Ovary (tissue), 9 donors: ENCODE measurements around the gene ELAVL3. TPM values are rescaled to one million over a fixed set of nuclear protein-coding genes. Genes with fewer than 3 reads are reported as not detected.
A peak's percentile ranks its signal among the peaks of the same experiment; 100 is the strongest.

ENCODE experiments used
- DNase-seq, 5 donors: peaks; one replicate each; pipeline ENCODE4 v3.0.0-alpha.2; 2019 to 2020
- H3K27ac ChIP-seq, 2 donors: fragments of 200-600 bp; one replicate each; pipeline versions ENCODE4 v1.5.1 to v1.8.0; 2019 to 2022
- H3K27me3 ChIP-seq: fragments of 200-600 bp; one replicate; pipeline ENCODE4 v1.8.0; 2022
- H3K36me3 ChIP-seq: fragments of 200-600 bp; sonication (generic); one replicate; pipeline ENCODE4 v1.5.1; 2019
- H3K4me1 ChIP-seq: one replicate; pipeline ENCODE4 v1.8.1; 2013; ENCODE audit warnings: mild to moderate bottlenecking, moderate library complexity; ENCODE audit not compliant: insufficient read depth
- H3K4me3 ChIP-seq: fragments of 200-600 bp; sonication (generic); one replicate; pipeline ENCODE4 v1.5.1; 2017
- H3K9me3 ChIP-seq, 2 donors: fragments of 200-600 bp in 1 of 2; sonication (generic) in 1 of 2; one replicate each; pipeline versions ENCODE4 v1.5.1 to v1.8.1; 2013 to 2019; ENCODE audit warnings: mild to moderate bottlenecking in 1 of 2, moderate library complexity in 1 of 2
- CTCF ChIP-seq, 3 donors: fragments of 450-650 bp in 2 of 3; fragments of 200-600 bp in 1 of 3; IDR thresholded peaks; one replicate each; pipeline versions ENCODE4 v1.5.1 to v1.8.0; 2016 to 2022; ENCODE audit warnings: antibody characterized with exemption in 3 of 3, mild to moderate bottlenecking in 1 of 3
- EP300 ChIP-seq: sonication (generic); formaldehyde crosslinking; IDR thresholded peaks from one replicate; pipeline ENCODE4 v1.6.1; 2017; ENCODE audit warnings: antibody characterized with exemption
- POLR2A ChIP-seq: fragments of 450-650 bp; IDR thresholded peaks from one replicate; pipeline ENCODE4 v1.6.1; 2017; ENCODE audit warnings: antibody characterized with exemption, mild to moderate bottlenecking, moderate library complexity
- WGBS, 3 donors: extraction: QIAGEN DNeasy Blood & Tissue Kit in 1 of 3; methylation state at CpG; one replicate each; pipeline versions ENCODE4 v1.1.5 to v1.1.7; 2013 to 2017; 5-methylcytosine and 5-hydroxymethylcytosine counted together
- intact Hi-C, 4 donors: fragments of 100-400 bp; cut with DNase I; formaldehyde crosslinking; loops; one replicate each; pipeline versions ENCODE4 v1.11.0 to v1.15.1; 2022 to 2023
- polyA plus RNA-seq, 2 donors: library from polyadenylated mRNA; stranded (reverse); fragments of 200-250 nt in 1 of 2; fragments of 350-450 nt in 1 of 2; fragmentation: Illumina TruSeq in 1 of 2; extraction: RNeasy Lipid Tissue Mini Kit (QIAGEN cat#74804) in 1 of 2; gene quantifications; one replicate each; pipeline ENCODE4 v1.2.3, GENCODE V29; 2013 to 2014
- total RNA-seq, 7 donors: library from RNA; depleted of rRNA in 2 of 7; stranded (reverse); fragments of >200 nt in 2 of 7; fragmentation: NEBNext Ultra II Directional in 3 of 7; extraction: Animal tissue kit (Norgen Biotek cat#: 25700) in 3 of 7; gene quantifications; one replicate each; pipeline versions ENCODE4 v1.1.0 to v1.2.4, GENCODE V29; 2016 to 2023
- donor health status: DM: no; HTN: no; CAD: no; lungs with moderate emphysema.
- donor health status: DM: no; HTN: no; CAD: no.
- donor health status: Bipolar disorder and iron deficiency.
- donor health status: DM: yes; HTN: yes; CAD: no.
- donor health status: DM: no; HTN: no; CAD: no.
- donor health status: DM: yes; HTN: yes; CAD: no.

ELAVL3 gene
- total and polyA plus RNA-seq, 9 donors: not detected

DNA sequence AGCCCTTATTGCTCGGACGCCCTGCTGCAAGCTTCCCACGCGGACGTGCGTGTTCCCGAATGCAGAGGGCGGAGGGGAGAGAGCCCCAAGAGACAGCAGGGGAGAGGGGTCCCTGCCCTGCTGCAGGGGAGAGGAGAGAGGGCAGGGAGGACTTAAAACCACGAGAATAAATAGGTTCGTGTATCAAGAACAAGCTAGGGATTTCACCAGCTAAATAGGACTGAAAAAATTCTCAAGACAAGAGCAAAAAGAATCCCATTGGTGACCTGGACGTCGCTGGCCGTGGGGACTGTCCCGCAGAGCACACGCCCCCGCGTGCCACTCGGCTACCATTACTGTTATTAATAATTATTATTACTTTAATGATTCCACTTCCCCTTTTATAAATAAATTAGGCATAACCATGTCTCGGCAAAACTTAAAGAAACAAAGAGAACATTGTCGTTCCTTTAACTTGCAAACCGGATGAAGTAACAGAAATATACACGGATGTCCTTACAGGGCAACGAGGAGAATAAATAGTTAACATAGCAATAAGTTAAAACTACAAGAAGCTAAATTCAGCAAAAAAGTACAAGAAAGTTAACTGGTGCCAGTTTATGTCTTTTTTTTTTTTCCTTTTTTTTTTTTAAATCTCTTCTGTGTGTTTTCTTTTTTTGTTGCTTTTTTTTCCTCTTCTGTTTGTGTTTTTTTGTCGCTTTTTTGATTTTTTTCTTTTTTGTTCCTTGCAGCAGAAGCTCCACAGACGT is 28.8 kb downstream of the ELAVL3 start:
- Histone ChIP-seq H3K9me3 (no peaks in the 10 kb centered on the region), H3K4me1 (peaks cover 1% of the 10 kb centered on the region), H3K4me3 (no peak overlapping the region), H3K36me3 (no peaks in the 10 kb centered on the region), H3K27me3 (no peaks in the 10 kb centered on the region), H3K27ac (no peak overlapping the region)
- intact Hi-C loops: no loop called here
- WGBS, 3 donors: 11 to 19% (median 11%) methylated on average over 25 of the region's 25 CpGs
- DNase-seq: no peak
- no peak for TF ChIP-seq POLR2A
- no peak for TF ChIP-seq CTCF (IDR thresholded peaks at IDR 0.05)
- TF ChIP-seq EP300: no peak

- no peaks in the 10 kb centered on the region for H3K27me3 ChIP-seq
- TF ChIP-seq POLR2A: no peak
- TF ChIP-seq EP300: no peak
- no peak for TF ChIP-seq CTCF (IDR thresholded peaks at IDR 0.05)
- H3K4me1 ChIP-seq: peaks cover 1% of the 10 kb centered on the region
- H3K27ac ChIP-seq: no peak overlapping the region
- intact Hi-C loops: no loop called here
- H3K9me3 ChIP-seq: no peaks in the 10 kb centered on the region
- WGBS, 3 donors: 7 to 10% (median 8%) methylated on average over 10 to 13 of the region's 13 CpGs
- H3K36me3 ChIP-seq: no peaks in the 10 kb centered on the region
- no peak overlapping the region for H3K4me3 ChIP-seq
- peak in 1 of 5 donors; percentile 42 for DNase-seq
Measured at GRCh38 chr19:11451327-11451870, 29.4 kb downstream of the ELAVL3 start.

GRCh38 chr19:11450570-11451326 is 30.1 kb downstream of the ELAVL3 start:
- peak in 1 of 5 donors; percentile 26 for DNase-seq
- H3K27me3 ChIP-seq: no peaks in the 10 kb centered on the region
- no peak for TF ChIP-seq CTCF (IDR thresholded peaks at IDR 0.05)
- no peak for TF ChIP-seq POLR2A
- TF ChIP-seq EP300: no peak
- intact Hi-C loops: no loop called here
- peaks cover 1% of the 10 kb centered on the region for H3K4me1 ChIP-seq
- 63 to 75% (median 67%) methylated on average over 21 of the region's 21 CpGs for WGBS, 3 donors
- no peaks in the 10 kb centered on the region for H3K9me3 ChIP-seq
- no peaks in the 10 kb centered on the region for H3K36me3 ChIP-seq
- no peak overlapping the region for H3K4me3 ChIP-seq
- no peak overlapping the region for H3K27ac ChIP-seq

GRCh38 chr19:11448923-11449554 is 31.8 kb downstream of the ELAVL3 start:
- peak in 1 of 5 donors; percentile 30 for DNase-seq
- H3K27ac ChIP-seq: no peak overlapping the region
- no peak overlapping the region for H3K4me3 ChIP-seq
- 89 to 91% (median 89%) methylated on average over 30 to 31 of the region's 31 CpGs for WGBS, 3 donors
- intact Hi-C loops: loop anchor here in 2 of 4 donors (10.0 kb wide), 1 partner anchor 154 kb away; the partner anchor contains the start of gene TSPAN16 (in 2 of the 2)
- no peak for TF ChIP-seq EP300
- no peak for TF ChIP-seq CTCF (IDR thresholded peaks at IDR 0.05)
- no peak for TF ChIP-seq POLR2A
- no peaks in the 10 kb centered on the region for H3K36me3 ChIP-seq
- H3K27me3 ChIP-seq: no peaks in the 10 kb centered on the region
- peaks cover 1% of the 10 kb centered on the region for H3K4me1 ChIP-seq
- no peaks in the 10 kb centered on the region for H3K9me3 ChIP-seq
